T1000 (cell line): ENCODE results near the gene TTC1.

ENCODE experiments used
- DNase-seq: peaks from one replicate; lab custom pipeline; 2025; ENCODE audit warnings: mixed read lengths; lab: John Stamatoyannopoulos, UW

TTC1 gene

DNA sequence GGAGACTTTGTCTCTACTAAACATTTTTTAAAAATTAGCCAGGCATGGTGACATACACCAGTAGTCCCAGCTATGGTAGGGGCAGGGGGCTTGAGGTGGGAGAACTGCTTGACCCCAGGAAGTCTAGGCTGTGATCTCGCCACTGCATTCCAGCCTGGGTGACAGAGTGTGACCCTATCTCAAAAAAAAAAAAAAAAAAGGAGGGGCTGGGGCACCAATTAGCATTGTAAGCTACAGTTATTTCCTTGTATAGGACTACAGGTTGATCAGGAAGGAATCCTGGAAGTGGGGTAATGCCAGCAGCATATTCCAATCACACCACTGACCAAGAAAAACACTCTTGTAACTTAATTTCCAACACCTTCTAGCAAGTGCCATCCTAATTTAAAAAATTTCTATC, 78.3 kb downstream of the TTC1 start:
- no peak for DNase-seq

DNA sequence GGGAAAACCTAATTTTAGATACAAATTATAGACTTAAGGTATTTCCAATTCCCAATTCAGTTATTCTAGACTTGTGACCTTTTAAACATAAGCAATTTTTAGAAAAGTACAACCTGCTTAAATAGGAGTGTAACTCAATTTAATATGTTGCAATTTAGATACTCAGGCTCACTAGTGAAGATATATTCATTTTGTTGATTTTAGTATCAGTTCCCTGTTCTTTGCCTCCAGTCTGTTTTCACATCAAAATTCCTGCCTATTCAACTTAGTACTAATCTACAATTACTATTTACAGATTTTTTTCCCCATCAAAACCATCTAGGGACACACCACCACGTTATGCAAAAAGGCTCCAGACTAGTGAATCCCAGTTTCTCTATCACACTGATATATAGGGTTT, 79.9 kb downstream of the TTC1 start:
- DNase-seq = no peak

DNA sequence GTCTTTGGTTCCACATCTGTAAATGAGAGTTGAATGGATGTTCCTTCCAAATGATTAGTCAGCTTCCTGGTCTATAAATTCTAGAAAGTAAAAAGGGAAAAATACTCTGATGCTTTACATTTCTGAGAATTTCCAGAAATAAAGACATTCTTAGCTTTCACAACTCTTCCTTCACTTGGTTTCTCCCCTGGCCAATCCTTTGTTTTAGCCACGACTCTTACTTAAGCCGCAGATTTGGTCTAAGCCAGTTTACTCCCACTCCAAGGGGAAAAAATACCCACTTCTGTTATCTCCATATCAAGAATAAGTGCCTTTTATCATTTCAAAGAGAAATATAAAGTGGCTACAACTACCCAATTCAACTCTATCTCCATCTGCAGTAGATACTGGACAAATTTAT, 80.6 kb downstream of the TTC1 start:
- no peak for DNase-seq

DNA sequence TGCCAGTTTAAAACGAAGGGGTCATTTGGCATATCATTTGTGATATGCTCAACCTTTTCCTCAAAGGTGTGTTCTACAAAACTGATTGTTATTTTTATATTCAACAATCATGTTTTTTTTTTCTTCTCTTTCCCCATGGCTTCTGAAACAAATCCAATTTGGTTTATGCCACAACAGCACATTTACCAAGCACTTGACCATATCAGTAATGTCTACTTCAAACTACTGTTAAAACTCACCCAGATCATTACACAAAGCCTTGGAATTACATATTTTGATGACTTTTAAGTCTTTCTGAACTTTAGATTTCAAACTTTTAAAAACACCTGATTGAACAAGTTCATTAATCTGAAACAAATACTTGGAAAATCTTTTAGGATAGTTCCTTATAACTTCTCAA, 81.1 kb downstream of the TTC1 start:
- DNase-seq = no peak

DNA sequence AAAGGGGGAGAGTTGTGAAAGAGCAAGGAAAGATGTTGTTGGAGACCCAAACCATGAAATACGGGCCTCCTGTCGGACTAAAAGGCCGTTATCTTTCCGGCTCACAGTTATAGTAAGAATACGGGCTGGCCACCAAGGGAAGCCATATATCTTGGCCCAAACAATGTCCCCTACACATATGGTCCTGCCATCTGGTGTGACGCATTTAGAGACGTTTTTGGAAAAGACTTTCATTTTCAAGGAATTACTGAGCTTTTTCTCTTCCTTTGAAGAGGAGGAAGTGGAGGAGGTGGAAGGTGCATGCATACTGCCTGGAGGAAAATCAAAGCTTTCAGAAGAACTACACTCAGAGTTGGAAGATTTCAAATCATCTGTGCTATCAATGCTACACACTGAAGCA, 83.6 kb downstream of the TTC1 start:
- no peak for DNase-seq

DNA sequence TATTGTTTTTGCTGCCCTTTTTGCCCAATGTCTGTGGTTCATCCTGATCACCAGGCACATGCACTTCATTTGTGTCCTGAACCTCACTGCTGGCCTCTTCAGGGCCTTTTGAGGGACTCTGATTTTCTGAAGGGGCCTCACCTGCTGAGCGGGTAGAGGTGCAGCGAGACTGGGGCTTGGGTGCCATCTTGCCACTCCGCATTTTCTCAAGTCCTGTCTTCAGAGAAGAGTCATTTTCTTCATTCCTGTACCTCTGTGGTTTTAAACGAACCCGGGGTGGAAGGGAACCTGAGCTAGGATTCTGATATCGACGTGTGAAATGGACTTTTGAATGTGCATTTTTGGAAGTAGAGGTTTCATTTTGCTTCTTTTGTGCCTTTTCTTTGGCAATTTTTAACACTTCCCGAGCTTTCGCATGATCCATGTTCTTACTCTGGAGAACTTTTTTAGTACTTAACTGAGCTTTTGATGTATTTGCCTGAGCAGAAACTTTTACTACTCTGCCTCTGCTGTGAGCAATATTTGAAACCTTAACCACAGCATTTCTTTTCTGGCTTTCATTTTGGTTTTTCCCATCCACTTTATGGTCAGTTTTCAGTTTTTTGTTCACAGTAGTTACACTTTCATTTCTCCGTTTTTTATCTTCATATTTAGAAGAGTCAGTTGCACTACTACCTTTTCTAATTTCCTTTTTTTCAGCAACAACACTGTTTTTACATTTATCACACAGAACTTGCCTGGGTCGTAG, 84.2 kb downstream of the TTC1 start:
- DNase-seq = no peak

DNA sequence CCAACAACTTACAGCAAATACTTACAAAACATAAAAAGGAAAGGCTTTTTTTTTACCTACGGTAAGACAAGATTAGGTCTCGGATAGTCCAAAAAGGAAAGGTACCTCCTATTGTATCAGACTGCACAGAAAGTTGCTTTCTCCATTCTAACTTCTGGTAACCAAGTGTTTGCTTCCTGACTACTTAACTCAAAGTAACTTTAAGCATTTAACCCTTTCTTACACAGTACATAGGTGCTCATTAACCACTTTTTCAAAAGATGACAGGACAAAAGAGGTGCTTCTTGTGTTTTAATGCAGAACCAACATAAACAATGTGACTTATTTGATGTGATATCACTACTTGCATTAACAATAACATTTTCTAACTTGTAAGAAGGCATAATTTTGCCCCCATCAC, 87.2 kb downstream of the TTC1 start:
- DNase-seq = no peak

DNA sequence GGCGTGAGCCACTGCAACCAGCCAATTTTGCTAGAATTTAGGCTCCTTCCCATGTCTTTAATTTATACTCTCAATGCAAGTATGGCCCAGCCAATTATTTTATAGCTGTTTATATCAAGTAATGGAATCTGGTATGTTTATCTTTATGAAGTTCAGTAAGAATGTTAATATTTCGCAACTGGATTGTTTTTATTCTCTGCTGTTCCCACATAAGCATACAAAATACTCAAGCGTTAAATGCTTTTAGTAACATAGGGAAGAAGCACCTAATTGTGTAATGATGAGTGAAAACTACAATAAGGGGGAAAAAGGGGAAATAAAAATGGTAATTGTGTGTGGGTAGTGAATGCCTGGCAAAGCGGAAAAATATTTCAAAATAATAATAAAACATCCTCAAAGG, 89.1 kb downstream of the TTC1 start:
- DNase-seq = no peak

DNA sequence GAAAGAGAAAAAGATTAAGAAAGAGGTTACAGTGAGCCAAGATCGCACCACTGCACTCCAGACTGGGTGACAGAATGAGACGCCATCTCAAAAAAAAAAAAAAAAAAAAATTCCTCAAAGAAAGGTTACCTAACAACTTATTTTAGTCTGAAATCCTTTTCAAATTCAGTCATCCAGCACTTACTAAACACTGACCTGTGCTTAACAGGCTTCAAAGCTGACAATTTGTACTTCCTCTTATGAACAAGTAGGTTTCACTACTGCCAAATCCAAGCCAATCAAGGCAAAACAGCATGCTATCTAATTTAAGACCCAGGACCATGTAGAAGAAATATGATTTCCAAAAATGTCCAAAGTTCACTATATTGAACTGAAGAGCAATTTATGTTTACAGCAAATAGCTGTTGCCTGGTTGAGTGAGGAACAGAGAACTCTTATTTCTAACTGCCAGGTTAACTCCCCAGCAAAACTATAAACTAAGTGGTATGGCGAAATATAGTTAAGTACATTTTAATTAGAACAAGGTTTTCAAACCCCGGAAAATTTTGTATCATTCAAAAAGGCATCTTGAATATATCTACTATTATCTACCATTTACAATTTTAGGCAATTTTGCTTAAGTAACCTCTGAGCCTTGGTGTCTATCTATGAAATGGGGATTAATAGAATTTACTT, 96.9 kb downstream of the TTC1 start:
- no peak for DNase-seq

DNA sequence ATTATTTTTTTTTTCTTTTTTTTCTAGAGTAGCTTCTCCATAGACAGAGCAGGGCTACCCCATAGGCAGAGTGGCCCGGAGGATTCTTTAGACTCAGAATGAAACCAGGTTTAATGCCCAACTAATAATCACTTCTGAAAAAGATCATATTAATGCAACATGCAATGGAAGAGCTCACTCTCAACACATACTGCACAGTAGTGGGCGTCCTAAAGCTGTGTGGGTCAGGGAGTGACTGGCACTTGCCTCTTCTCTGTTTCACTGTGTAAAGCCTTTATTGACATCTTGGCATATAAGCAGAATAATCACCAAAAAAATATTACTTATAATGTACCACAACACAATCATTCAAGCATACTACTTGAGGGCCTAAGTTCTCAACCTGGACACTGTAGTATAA, 99.2 kb downstream of the TTC1 start:
- DNase-seq = no peak
